ENCODE results near the gene COQ5. TPM values are rescaled to one million over a fixed set of nuclear protein-coding genes. Genes with fewer than 3 reads are reported as not detected.

COQ5 gene
- total RNA-seq, 4 donors from 2014 or later, result 14.9 to 18.7 (median 18.0) TPM

- no peak overlapping the region for H3K4me3 ChIP-seq
- no peak overlapping the region for H3K27ac ChIP-seq
- no peaks in the 10 kb centered on the region for H3K4me1 ChIP-seq
- no peaks in the 10 kb centered on the region for H3K27me3 ChIP-seq
- no peaks in the 10 kb centered on the region for H3K9me3 ChIP-seq
- H3K36me3 ChIP-seq, result peaks cover 90% of the 10 kb centered on the region
- DNase-seq (ENCODE audit: low spot score in 2 of 2), result peak in 1 of 2 donors; percentile 1
- TF ChIP-seq EP300 (IDR thresholded peaks at IDR 0.05), result no peak
- TF ChIP-seq, protein P1, sequence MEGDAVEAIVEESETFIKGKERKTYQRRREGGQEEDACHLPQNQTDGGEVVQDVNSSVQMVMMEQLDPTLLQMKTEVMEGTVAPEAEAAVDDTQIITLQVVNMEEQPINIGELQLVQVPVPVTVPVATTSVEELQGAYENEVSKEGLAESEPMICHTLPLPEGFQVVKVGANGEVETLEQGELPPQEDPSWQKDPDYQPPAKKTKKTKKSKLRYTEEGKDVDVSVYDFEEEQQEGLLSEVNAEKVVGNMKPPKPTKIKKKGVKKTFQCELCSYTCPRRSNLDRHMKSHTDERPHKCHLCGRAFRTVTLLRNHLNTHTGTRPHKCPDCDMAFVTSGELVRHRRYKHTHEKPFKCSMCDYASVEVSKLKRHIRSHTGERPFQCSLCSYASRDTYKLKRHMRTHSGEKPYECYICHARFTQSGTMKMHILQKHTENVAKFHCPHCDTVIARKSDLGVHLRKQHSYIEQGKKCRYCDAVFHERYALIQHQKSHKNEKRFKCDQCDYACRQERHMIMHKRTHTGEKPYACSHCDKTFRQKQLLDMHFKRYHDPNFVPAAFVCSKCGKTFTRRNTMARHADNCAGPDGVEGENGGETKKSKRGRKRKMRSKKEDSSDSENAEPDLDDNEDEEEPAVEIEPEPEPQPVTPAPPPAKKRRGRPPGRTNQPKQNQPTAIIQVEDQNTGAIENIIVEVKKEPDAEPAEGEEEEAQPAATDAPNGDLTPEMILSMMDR (IDR thresholded peaks at IDR 0.05), result no peak
- no peak for TF ChIP-seq POLR2AphosphoS5 (IDR thresholded peaks at IDR 0.05)
- no peak for TF ChIP-seq POLR2A (IDR thresholded peaks at IDR 0.05)
- WGBS, result 89% methylated on average over 8 of the region's 8 CpGs
Measured at GRCh38 chr12:120562906-120563305, 33.9 kb upstream of the COQ5 start.

- H3K27ac ChIP-seq, result no peak overlapping the region
- H3K9me3 ChIP-seq, result no peaks in the 10 kb centered on the region
- no peaks in the 10 kb centered on the region for H3K27me3 ChIP-seq
- no peak overlapping the region for H3K4me3 ChIP-seq
- H3K4me1 ChIP-seq, result no peaks in the 10 kb centered on the region
- DNase-seq (ENCODE audit: low spot score in 2 of 2), result no peak
- TF ChIP-seq, protein P1 (IDR thresholded peaks at IDR 0.05), result no peak
- no peak for TF ChIP-seq POLR2AphosphoS5 (IDR thresholded peaks at IDR 0.05)
- no peak for TF ChIP-seq POLR2A (IDR thresholded peaks at IDR 0.05)
- no peak for TF ChIP-seq EP300 (IDR thresholded peaks at IDR 0.05)
- 91% methylated on average over 2 of the region's 2 CpGs for WGBS
- H3K36me3 ChIP-seq, result peaks cover 83% of the 10 kb centered on the region
Measured at GRCh38 chr12:120557589-120557988, 28.6 kb upstream of the COQ5 start.

GRCh38 chr12:120554678-120555077 is 25.7 kb upstream of the COQ5 start:
- no peak overlapping the region for H3K4me3 ChIP-seq
- peaks cover 8% of the 10 kb centered on the region for H3K4me1 ChIP-seq
- H3K36me3 ChIP-seq, result peaks cover 63% of the 10 kb centered on the region
- WGBS, result 73% methylated on average over 1 of the region's 1 CpG
- DNase-seq (ENCODE audit: low spot score in 2 of 2), result no peak
- H3K9me3 ChIP-seq, result no peaks in the 10 kb centered on the region
- TF ChIP-seq POLR2AphosphoS5 (IDR thresholded peaks at IDR 0.05) (no peak), POLR2A (IDR thresholded peaks at IDR 0.05) (no peak), EP300 (IDR thresholded peaks at IDR 0.05) (no peak)
- TF ChIP-seq, protein P1 (IDR thresholded peaks at IDR 0.05), result no peak
- H3K27me3 ChIP-seq, result no peaks in the 10 kb centered on the region
- H3K27ac ChIP-seq, result no peak overlapping the region

GRCh38 chr12:120546050-120546386 is 17.1 kb upstream of the COQ5 start:
- Histone ChIP-seq H3K27me3 (no peaks in the 10 kb centered on the region), H3K4me1 (peaks cover 32% of the 10 kb centered on the region), H3K36me3 (peaks cover 40% of the 10 kb centered on the region), H3K4me3 (no peak overlapping the region), H3K27ac (no peak overlapping the region), H3K9me3 (no peaks in the 10 kb centered on the region)
- DNase-seq (ENCODE audit: low spot score in 2 of 2), result no peak
- TF ChIP-seq POLR2A (IDR thresholded peaks at IDR 0.05) (no peak), POLR2AphosphoS5 (IDR thresholded peaks at IDR 0.05) (no peak), EP300 (IDR thresholded peaks at IDR 0.05) (no peak)
- TF ChIP-seq, protein P1 (IDR thresholded peaks at IDR 0.05), result no peak
- 82% methylated on average over 3 of the region's 3 CpGs for WGBS

DNA sequence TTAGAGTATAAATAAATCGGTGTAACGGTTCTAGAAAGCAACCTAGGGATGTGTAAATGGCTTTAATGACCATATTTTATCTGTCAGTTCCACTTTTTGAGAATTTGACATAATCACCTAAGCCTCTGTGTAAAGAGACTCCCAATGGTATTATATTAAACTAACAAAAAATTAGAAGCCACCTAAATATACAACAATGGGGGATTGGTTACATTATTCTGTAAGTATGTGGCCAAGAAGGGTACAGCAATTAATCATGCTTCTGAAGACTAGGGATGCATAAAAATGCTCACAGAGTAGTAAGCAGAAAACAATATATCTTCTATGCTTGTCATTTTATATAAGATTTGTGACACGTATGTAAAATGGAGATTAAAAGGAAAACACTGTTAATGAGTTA is 15.7 kb upstream of the COQ5 start:
- H3K9me3 ChIP-seq, result no peaks in the 10 kb centered on the region
- H3K36me3 ChIP-seq, result peaks cover 37% of the 10 kb centered on the region
- H3K4me1 ChIP-seq, result peaks cover 36% of the 10 kb centered on the region
- H3K27me3 ChIP-seq, result no peaks in the 10 kb centered on the region
- 87% methylated on average over 3 of the region's 3 CpGs for WGBS
- DNase-seq (ENCODE audit: low spot score in 2 of 2), result no peak
- TF ChIP-seq POLR2AphosphoS5 (IDR thresholded peaks at IDR 0.05) (no peak), EP300 (IDR thresholded peaks at IDR 0.05) (no peak), POLR2A (IDR thresholded peaks at IDR 0.05) (no peak)
- TF ChIP-seq, protein P1 (IDR thresholded peaks at IDR 0.05), result no peak
- H3K4me3 ChIP-seq, result no peak overlapping the region
- no peak overlapping the region for H3K27ac ChIP-seq

All from suprapubic skin (tissue), 4 donors.